Right lobe of liver (tissue), 4 donors: Measurements from ENCODE around the gene KIF9.

Source experiments
- POLR2A ChIP-seq: fragments of 450-650 bp; IDR thresholded peaks from one replicate; pipeline ENCODE4 v1.6.1; 2017; ENCODE audit warnings: antibody characterized with exemption, mild to moderate bottlenecking
- TF ChIP-seq, protein P1 (sequence below), 4 donors: fragments of 200-600 bp in 3 of 4; fragments of 450-650 bp in 1 of 4; IDR thresholded peaks; one replicate each; pipeline versions ENCODE4 v1.5.1 to v1.8.0; 2016 to 2022; ENCODE audit warnings: antibody characterized with exemption in 4 of 4, mild to moderate bottlenecking in 2 of 4
- donor health status: DM: no; HTN: no; CAD: no.
- donor health status: DM: no; HTN: no; CAD: no.
- donor health status: DM: no; HTN: yes; CAD: no.

DNA sequence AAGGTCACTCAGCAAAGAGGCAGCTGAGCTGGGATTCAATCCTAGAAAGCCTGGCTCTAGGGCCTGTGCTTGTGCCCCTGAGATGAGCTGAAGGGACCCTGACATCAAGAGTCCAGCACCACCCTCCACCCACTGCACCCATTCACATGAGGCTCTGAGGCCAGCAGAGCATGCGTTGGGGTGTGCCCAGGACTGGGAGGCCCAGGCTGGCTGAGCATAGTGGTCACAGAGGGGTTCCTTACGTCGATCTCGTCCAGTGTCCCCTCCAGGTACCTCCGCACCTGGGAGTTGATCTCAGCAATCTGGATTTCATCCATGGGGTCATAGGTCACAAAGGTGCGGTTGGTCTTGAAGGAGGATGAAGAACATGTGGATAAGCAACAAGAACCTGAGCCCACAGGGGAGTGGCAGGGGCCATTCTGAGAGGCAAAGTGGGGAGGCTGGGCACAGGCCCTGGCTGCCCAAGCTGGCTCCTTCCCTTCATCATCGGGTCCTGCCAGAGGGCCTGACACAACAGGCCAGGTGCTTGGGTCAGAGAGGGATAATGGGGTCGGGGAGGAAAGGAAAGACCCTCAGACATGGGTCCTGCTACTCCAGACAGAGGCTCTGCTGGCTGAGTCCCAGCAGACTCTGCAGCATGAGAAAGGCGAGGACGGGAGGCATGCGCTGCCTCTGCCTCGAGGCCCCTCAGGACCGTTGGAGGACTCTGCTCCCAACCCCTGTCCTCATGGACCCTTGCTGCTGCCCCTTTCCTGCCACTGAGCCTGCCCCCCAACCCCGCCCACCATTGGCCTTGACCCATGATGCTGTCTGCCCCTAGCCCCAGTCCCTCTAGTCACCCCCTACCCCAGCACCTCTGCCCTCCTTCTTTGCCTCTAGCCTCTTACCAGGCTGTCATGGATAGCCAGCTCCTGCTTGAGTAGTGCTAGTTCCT lies 35.2 kb downstream of the KIF9 start:
- TF ChIP-seq, protein P1, sequence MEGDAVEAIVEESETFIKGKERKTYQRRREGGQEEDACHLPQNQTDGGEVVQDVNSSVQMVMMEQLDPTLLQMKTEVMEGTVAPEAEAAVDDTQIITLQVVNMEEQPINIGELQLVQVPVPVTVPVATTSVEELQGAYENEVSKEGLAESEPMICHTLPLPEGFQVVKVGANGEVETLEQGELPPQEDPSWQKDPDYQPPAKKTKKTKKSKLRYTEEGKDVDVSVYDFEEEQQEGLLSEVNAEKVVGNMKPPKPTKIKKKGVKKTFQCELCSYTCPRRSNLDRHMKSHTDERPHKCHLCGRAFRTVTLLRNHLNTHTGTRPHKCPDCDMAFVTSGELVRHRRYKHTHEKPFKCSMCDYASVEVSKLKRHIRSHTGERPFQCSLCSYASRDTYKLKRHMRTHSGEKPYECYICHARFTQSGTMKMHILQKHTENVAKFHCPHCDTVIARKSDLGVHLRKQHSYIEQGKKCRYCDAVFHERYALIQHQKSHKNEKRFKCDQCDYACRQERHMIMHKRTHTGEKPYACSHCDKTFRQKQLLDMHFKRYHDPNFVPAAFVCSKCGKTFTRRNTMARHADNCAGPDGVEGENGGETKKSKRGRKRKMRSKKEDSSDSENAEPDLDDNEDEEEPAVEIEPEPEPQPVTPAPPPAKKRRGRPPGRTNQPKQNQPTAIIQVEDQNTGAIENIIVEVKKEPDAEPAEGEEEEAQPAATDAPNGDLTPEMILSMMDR (IDR thresholded peaks at IDR 0.05): no peak
- TF ChIP-seq POLR2A: no peak
